Dedifferentiated amniotic fluid mesenchymal stem cell (primary cell): ENCODE measurements around the gene NOTO.
A peak's percentile ranks its signal among the peaks of the same experiment; 100 is the strongest.

ENCODE experiments used
- DNase-seq: peaks from one replicate; pipeline ENCODE4 v3.0.0-alpha.2; 2016; ENCODE audit errors: extremely low spot score

Gene NOTO

DNA sequence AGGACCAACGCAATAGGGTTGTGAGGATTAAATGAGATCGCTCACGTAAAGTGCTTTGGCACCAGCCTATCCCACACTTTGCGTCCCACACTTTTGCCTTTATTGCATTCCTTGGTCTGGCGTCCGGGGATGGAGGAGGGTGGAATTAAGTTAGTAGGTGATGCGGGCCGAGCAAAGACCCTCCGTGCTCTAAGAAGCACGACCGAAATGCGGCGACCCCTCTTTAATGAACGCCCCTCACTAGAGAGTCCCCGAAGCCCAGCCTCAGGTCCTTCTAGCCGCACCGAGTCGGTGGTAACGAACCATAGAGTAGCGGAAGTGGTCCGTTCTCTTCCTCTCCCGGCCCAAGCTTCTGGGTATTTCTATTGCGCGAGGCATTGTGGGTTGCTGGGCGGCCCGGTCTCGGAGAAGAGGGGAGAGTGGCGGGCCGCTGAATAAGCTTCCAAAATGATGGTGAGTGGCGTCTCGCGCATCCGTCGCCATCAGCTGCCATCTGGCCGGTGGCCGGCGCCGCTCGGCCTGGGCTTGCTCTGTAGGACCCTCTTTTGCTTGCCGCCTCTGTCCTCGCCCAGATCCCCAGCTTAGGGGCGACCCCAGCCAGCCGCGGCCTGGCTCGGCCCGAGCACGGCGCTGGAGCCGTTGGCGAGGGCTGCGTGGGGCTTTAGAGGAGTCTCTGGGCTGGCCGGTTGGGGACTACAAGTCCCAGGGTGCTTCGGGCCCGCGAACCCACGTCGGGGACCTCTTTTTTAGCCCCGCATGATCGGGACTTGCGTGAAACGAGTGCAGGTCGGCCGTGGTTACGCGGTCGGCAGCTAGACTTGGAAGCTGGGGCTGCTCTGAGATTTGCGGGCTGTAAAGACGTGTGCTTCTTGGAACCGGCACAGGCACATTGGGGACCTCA is 31.8 kb downstream of the NOTO start, which contains the start of gene CCT7:
TSS of gene CCT7 (plus strand) at position 377 of the 901 bp plus-strand sequence. CDS start at position 448, 71 bp downstream.
- peak; percentile 82 for DNase-seq

- DNase-seq = no peak
These were observed 33.1 kb downstream of the NOTO start for GRCh38 chr2:73235315-73236028.

DNA sequence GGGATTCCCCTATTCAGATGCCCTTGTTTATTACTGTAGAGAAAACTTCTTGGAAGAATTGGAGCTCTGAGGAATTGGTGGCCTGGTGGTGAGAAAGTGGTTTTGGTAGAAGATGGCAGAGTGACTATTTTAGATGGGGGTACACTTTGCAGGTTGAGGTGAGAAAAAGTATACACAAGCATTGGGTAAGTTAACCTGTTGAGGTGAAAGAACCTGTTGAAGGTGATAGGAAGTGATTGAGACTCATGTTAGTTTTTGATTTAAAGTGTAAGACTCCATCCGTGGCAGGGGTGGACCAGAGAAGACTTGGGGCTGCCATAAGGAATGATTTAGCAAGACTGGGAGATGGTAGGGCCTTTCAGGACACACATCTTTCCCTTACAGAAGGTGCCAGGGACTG is 34.8 kb downstream of the NOTO start:
- DNase-seq = no peak

DNA sequence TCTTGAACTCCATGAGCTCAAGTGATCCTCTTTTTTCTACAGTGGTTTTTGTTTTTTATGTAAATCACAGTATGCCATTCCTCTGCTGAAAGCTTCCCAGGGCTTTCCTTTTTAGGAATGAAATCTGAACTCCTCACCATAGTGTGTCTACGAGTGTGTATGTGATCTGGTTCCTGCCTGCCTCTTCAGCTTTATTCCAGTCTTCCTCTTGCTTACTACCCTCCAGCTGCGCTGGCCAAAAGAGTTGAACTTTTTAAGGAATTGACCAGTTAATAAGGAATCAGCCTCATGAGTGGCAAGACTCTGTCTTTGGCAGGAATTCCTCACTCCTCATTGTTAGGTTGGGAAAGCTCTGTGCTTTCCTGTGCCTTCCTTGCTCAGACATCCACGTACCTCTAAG is 35.8 kb downstream of the NOTO start:
- no peak for DNase-seq

- no peak for DNase-seq
These were observed 36.6 kb downstream of the NOTO start for GRCh38 chr2:73238976-73239375.

DNA sequence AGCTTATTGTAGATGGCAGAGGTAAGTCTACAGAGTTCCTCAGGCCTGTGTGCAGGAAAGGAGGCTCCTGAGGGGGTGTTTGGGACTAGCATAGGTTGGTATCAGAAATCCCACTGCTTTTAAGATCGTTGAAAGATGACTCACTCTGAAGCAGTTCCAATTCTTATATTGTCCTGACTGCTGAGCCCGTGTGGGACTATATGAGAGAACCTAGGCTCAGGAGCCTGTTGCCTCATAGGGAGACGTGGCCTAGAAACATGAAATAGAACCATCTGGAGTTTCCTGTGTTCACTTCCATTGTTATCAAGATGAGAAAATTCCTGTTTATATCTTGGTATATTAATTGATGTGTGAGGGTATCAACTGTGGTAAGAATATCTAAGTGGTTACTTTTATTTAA is 37.4 kb downstream of the NOTO start:
- DNase-seq = no peak

DNA sequence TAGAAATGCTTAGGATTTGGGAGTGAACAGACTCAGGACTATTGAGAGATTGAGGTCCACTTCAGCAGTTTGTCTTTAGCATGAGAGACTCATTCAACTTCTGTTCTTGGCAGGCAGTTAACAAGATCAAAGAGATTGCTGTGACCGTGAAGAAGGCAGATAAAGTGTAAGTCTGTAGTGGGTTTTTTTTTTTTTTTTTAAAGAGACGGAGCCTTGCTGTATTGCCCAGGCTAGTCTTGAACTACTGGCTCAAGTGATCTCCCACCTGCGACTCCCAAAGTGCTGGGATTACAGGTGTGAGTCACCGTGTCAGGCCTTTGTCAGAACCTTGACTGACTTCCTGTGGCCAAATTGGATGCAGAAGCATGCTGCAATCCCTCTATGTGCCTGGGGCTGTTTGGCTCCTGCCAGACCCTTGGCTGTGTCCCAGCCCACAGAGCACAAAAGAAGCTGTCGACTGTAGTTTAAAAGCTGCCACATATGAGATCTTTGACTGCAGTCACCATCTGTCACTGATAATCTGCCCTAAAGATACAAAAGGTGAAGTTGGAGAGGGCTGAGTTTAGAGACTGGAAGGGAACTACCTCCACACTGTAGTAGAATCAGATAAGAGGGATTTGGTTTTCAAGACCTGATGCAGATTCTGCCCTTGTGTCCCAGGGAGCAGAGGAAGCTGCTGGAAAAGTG is 41.7 kb downstream of the NOTO start:
- peak; percentile 54 for DNase-seq

GRCh38 chr2:73244580-73244979 is 42.2 kb downstream of the NOTO start:
- no peak for DNase-seq

DNA sequence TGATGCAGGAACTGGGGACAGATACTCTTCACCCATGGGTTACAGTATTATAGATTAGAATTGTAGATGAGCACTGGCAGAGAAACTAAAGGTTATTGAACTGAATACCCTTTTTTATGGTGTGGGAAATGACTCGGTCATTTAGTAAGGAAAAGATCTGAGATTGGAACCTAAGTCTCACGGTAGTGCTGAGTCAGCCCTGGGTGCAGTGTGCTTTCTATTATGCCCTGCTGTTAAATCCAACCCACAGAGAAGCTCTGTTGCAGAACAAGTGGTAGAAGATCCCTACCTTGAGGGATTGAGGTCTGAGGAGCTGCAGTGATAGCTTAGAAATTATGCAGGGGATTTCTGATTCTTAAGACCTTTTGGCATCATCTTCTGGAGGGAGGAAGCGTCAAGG is 44.5 kb downstream of the NOTO start:
- no peak for DNase-seq

- no peak for DNase-seq
These were observed 47.3 kb downstream of the NOTO start for GRCh38 chr2:73249636-73250035.

DNA sequence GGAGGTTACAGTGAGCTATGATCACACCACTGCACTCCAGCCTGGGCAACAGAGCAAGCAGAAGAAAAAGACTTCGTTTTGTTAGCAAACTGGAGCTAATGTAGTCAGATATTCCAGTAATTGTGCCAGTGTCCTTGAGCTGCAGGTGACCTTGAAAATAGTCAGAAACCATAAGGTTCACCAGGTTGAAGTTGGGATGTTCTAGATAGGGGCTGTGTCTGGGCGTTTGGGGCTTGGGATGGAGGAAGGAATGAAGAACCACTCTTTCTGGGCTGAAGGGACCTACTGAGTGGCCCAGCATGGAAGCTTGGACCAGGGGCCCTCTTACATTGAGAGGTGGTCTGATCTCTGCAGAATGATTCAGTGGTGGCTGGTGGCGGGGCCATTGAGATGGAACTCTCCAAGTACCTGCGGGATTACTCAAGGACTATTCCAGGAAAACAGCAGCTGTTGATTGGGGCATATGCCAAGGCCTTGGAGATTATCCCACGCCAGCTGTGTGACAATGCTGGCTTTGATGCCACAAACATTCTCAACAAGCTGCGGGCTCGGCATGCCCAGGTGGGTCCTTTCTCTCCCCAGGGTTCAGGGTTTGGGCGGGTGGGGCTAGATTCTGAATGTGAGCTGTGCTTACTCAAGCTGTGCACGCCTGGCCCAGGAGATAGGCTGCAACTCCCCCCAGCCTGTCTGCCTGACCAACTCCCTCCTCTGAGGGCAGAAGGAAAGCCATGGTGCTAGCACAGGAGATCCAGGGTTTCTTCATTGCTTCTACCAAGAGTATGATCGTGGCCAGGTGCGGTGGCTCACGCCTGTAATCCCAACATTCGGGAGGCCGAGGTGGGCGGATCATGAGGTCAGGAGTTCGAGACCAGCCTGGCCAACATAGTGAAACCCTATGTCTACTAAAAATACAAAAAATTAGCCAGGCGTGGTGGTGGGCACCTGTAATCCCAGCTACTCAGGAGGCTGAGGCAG is 48.8 kb downstream of the NOTO start:
- no peak for DNase-seq

DNA sequence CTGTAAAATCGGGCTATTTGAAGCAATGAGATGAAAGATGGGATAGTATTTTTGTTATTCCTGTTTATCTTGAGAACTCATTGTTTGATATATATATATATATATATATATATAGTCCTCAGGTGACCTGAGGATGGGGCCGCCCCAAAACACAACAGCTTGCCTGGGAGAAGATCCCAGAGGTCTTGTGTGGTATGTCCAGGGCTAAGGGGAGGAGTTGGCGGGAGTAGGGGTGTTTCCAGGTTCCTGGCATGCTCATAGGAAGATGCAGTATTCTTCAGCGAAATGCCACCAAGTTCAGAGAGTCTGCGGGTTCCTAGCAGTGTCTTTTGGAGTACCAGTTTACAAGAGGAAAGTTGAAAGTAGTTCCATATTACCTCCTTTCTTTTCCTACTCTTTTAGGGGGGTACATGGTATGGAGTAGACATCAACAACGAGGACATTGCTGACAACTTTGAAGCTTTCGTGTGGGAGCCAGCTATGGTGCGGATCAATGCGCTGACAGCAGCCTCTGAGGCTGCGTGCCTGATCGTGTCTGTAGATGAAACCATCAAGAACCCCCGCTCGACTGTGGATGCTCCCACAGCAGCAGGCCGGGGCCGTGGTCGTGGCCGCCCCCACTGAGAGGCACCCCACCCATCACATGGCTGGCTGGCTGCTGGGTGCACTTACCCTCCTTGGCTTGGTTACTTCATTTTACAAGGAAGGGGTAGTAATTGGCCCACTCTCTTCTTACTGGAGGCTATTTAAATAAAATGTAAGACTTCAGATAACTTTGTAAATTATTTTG is 50.1 kb downstream of the NOTO start:
- no peak for DNase-seq

GRCh38 chr2:73253400-73253799 is 51.0 kb downstream of the NOTO start:
- DNase-seq = no peak

DNA sequence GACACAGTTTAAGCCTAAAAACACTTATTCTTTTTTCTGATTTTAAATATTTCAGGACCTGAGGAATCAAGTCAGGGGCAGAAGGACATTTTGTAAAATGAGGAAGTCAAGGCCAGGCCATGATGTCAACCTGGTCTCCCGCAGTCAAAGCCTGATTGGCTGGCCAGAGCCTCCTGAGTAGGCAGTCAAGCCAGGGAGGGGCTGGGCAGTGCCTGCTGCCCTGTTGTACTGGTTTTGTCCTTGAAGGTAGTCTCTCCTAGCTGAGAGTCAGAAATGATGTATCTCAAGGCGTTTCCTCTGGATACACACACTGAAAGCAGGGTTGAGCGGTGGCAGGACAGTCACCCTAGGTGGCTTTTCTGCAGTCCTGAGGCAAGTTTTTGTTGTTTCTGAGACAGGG is 51.5 kb downstream of the NOTO start:
- DNase-seq = no peak

DNA sequence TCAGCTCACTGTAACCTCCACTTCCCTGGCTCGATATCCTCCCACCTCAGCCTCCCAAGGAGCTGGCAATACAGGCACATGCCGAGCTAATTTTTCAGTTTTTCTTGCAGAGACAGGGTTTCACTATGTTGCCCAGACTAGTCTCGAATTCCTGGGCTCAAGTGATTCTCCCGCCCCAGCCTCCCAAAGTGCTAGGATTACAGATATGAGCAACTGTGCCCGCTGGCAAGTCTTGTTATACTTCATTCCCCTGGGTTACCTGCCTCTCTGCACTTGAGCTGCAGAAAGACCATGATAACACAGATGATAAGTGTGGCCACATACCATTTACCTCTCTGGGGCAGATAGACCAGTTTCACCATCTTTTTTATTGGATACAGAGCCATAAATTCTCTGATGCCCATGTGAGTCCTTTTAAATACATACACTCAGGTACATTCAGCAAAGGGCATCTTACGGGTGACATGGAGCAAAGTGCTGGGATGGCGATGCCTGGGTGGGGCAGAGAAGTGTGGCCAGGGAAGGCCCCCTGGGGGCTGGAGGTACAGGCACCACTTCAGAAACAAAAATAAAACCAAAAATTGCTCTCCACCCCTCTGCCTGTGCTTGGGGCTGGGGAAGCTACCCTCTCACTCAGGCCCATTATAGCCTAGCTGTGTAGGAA is 52.1 kb downstream of the NOTO start:
- DNase-seq = no peak

GRCh38 chr2:73255007-73255644 is 52.8 kb downstream of the NOTO start:
- no peak for DNase-seq

DNA sequence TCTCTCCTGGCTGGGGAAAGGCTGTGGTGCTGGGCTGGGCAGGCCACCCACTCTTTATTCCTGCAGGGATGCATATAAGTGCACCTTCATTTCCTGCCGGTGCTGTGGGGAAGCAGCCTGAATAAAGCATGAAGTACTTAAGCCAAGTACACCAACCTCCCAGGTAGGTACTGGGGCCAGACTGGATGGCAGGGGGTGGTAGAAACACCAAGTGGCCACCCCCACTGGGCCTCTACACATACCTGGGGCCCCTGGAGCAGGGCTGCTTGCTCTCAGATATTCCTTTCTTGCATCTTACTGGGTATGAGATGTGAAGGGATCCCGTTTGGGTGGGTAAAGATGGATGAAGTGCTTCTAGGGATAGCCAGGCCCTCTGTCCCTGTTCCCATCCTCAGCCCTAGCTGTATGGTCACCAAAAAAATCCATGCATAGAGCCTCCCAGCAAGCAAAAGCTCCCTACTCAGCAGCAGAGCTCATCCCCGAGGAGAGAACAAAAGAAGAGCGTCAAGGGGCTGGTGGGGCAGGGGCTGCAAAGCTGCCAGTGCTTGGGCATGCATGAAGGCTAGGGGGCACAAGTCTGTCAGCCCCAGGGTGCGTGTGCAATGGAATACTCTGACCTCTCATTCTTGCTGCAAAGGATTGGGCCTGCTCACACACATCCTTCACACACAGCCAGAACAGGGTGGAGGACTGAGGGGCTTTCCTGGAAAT is 53.7 kb downstream of the NOTO start:
- DNase-seq = no peak

- DNase-seq = no peak
These were observed 54.2 kb downstream of the NOTO start for GRCh38 chr2:73256618-73256922.

- DNase-seq = no peak
These were observed 54.6 kb downstream of the NOTO start for GRCh38 chr2:73257021-73257420.
